Measurements from ENCODE around the gene PNMA3.
"Not testable (repeated sequence)": the region's sequence is repeated elsewhere in the genome, so short reads cannot be mapped to it uniquely, and the experiment has no call there.

The PNMA3 gene, protein sequence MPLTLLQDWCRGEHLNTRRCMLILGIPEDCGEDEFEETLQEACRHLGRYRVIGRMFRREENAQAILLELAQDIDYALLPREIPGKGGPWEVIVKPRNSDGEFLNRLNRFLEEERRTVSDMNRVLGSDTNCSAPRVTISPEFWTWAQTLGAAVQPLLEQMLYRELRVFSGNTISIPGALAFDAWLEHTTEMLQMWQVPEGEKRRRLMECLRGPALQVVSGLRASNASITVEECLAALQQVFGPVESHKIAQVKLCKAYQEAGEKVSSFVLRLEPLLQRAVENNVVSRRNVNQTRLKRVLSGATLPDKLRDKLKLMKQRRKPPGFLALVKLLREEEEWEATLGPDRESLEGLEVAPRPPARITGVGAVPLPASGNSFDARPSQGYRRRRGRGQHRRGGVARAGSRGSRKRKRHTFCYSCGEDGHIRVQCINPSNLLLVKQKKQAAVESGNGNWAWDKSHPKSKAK
- 0 to 1.9 (median 0.06) reads per million in 17 experiments for total RNA-seq

DNA sequence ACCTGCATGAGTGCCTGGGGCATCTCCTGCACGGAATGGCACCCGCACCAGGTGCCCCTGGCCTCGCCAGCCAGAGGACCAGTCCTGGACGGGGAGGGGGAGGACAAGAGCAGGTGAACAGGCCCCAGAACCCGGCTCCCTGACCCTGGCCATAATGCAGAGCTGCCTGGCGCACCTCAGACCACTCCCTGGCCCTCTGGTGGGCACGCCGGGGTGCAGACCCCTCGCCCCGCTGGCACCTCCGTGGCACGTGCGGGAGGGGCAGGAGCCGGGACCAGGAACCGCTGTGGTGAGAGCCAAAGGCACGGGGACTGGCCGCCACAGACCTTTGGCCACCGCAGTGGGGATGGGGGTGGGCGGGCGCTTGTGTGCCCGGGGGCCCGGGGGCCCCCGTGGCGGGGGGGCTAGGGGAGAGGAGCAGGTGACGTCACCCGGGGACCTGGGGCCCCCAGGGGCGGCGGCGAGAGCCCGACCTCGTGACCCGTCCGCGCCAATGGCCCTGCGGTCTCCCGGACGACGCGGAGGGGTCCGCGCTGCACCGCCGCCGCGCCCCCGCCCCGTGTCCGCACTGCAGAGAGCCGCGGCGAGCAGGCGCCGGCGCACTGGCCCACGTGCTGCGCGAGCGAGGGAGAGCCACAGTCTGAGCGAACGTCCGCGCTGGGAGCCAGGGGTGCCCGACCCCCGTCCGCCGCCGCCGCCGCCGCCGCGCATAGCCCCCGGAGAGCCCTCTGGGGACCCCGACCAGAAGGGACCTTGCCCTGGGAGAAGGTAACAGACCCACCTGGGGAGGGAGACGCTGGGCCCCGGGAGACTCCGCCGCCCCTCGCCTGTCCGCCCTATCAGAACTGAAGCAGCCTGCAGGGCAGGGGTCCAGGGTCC lies at the start of gene PNMA3:
PNMA3 (plus strand) TSS at position 600 of the 879 bp plus-strand sequence. CDS start 586 bp downstream, outside the sequence.
- peak in 2 of 4 experiments; percentile 15 to 18 for DNase-seq

DNA sequence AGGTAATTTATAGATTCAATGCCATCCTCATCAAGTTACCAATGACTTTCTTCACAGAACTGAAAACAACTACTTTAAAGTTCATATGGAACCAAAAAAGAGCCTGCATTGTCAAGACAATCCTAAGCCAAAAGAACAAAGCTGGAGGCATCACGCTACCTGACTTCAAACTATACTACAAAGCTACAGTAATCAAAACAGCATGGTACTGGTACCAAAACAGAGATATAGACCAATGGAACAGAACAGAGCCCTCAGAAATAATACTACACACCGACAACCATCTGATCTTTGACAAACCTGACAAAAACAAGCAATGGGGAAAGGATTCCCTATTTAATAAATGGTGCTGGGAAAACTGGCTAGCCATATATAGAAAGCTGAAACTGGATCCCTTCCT lies 39.1 kb upstream of the PNMA3 start:
- DNase-seq, result not testable (repeated sequence)

DNA sequence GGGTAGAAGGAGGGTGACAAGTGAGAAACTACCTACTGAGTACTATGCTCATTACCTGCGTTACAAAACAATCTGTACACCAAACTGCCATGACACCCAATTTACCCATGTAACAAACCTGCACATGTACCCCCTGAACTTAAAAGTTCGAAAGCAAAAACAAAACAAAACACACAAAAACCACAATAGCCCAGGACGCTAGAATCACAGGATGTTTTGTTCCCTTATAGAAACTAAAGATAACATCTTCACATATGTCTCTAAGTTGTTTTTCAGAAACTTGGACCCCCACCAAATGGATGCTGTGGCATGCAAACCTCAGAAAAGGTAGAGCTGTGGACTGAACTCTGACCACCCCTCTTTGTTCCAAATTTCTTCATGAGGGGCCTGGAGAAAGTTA lies 37.1 kb upstream of the PNMA3 start:
- no peak for DNase-seq

DNA sequence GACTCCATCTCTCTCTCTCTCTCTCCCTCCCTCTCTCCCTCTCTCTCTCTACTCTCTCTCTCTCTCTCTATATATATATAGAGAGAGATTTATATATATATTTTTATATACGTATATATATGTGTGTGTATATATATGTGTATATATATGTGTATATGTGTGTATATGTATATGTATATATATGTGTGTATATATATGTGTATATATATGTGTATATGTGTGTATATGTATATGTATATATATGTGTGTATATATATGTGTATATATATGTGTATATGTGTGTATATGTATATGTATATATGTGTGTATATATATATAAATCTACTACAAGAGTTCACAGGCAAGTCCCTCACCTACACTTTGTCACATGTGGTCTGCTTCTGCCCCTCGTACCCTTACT lies 29.8 kb upstream of the PNMA3 start:
- DNase-seq, result not testable (repeated sequence)

DNA sequence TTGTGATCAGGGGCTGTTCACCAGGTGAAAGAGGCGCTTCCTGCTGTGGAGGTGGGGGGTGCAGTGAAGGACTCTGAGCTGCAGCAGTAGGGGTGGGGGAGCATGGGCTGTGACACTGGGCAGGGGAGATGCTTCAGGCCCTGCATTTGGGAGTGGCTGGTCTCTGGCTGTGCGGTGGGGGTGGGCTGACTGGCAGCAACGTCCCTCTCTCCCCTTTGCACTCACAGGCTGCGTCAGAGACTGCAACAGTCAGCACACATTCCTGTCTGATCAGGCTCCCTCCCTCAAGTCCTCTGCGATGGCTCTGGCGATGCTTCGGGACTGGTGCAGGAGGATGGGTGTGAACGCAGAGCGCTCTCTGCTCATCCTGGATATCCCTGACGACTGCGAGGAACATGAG lies 27.8 kb upstream of the PNMA3 start:
- not testable (repeated sequence) for DNase-seq

DNA sequence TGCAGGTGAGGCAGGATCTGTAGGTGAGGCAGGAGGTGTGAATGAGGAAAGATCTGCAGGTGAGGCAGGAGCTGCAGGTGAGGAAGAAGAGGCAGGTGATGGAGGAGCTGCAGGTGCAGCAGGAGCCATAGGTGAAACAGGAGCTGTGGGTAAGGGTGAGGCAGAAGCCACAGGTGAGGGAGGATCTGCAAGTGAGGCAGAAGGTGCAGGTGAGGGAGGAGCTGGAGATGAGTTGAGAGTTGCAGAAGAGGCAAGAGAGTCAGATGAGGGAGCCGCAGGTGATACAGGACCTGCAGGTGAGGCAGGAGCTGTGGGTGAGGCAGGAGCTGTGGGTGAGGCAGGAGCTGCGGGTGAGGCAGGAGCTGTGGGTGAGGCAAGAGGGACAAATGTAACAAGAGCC lies 27.1 kb upstream of the PNMA3 start:
- DNase-seq, result no peak

DNA sequence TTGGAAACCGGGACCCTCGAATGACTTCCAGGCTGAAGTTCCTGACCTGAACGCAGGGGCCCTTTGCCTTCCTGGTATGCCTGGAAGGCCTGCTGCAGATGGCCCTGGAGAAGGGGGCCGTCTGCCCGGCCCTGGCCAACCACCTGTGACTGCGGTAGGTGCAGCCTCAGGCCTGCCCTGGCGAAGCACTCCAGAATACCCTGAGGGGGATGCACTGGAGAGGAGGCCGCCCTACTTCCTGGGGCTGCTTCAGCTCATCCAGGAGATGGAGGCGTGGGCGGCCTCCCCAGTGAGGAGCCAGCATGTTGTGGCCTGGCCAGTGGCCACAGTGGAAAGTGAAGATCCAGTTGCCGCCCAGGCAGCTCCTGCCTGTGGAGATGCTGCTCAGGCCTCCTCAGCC lies 26.4 kb upstream of the PNMA3 start:
- DNase-seq, result no peak

DNA sequence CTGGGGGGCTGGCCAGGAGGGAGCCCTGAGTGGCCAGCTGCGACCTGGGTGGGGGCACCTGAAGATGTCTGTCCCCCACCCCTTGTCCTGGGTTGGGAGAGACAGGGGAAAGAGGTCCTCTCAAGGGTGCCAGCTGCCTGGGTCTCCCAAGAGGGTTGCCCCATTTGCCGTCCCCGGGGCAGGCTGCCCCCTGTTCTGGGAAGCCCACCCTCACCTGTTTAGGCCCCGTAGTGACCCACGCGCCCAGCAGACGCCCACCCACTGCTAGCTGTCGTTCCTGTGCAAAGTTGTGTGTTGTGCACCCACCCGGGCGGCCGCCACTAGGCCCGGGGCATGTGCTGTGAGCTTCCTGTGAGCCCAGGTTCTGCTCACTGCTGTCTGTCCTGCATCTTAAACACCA lies 25.5 kb upstream of the PNMA3 start:
- no peak for DNase-seq

DNA sequence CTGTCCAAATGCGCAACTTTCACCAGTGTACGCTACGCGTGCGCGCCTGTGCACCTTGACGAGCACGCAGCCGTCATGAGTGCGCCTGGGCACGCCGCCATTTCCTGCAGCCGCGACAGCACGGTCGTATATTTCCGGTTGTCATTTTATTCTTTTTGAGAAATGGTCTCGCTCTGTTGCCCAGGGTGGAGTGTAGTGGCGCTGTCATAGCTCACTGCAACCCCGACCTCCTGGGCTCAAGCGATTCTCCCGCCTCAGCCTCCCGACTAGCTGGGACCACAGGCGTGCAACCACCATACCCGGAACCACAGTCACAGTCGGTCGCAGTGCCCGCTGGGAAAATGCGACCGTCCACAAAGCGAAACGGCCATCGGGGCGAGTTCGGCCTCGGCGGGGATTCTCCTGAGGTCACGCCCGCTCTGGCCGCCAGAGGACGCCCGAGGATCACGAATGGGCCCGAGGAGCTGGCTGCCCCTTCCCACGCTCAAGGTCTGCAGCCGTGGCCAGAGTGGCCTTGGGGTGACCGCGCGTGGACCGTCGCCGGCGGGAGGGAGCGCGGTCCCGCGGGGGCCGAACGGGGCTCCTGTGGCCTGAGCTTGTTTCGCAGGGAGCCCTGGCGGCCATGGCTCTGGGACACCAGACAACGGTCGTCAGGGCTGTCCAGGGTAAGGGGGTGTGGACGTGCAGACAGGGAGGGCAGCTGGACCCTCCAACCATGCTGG lies 23.7 kb upstream of the PNMA3 start:
- DNase-seq, result peak; percentile 77 to 88 (median 87)

DNA sequence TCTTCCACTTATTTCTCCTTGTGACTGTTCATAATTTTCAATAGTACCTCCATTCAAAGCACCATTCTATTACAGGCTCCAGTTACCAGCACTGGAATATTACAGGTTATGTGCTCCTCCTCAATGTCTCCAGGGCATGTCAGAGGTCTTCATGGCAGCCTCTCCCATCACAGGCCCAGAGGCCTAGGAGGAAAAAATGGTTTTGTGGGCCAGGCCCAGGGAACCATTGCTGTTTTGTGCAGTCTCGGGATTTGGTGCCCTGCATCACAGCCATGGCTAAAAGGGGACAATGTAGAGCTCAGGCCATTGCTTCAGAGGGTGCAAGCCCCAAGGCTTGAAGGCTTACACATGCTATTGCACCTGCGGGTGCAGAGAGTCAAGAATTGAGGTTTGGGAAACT lies 7.2 kb upstream of the PNMA3 start:
- DNase-seq, result no peak

DNA sequence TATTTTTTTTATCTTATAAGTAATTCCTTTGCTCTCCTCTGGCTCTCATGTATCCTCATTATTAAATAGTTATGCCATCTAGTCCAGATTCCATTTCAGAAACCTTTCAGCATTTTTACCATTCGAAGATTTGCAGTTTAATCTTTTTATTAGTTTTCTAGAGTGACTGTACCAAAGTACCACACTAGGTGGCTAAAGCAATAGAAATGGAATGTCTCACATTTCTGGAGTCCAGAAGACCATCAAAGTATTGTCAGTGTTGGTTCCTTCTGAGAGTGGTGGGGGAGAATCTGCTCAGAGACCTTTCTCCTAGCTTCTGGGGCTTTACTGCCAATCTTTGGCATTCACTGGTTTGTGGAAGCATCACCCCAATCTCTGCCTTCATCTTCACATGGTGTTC lies 3.7 kb upstream of the PNMA3 start:
- DNase-seq, result no peak

DNA sequence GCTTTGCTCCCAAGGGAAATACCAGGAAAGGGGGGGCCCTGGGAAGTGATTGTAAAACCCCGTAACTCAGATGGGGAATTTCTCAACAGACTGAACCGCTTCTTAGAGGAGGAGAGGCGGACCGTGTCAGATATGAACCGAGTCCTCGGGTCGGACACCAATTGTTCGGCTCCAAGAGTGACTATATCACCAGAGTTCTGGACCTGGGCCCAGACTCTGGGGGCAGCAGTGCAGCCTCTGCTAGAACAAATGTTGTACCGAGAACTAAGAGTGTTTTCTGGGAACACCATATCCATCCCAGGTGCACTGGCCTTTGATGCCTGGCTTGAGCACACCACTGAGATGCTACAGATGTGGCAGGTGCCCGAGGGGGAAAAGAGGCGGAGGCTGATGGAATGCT lies 1.0 kb downstream of the PNMA3 start:
- no peak for DNase-seq

DNA sequence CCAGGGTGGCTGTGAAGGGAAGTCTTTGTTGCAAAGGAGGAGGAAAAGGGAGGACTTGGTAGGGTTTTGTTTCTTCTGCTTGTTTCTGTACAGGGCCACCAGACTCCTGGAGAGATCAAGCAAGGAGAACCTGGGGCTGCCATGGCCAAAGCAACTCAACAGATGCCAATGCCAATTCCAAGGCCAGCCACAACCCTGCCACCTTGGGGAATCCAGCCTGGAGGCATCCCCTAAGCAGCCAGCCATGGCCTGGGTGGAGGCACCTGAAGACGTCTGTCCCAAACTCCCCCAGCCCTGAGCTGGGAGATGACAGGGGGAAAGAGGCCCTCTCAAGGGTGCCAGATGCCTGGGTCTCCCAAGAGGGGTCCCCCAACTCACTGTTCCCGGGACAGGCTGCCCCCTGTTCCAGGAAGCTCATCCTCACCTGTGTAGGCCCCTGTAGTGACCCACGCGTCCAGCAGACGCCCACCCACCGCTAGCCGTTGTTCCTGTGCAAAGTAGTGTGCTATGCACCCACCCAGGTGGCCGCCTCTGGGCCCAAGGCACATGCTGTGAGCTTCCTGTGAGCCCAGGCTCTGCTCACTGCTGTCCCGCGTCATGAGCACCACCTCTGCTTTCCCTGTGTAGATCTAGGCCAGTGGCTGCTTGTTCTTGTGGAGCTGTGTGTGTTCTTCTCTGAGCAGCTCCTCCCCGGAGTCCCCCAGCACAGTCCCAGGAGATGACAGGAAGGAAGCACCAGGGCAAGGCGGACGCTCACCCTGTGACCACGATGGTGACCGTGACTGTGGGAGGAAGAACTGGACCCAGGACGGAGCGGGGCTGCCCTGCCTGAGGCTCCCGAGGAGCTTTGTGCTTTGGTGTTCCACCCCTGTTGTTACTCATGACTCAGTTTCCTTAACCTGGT lies 3.2 kb downstream of the PNMA3 start:
- no peak for DNase-seq

DNA sequence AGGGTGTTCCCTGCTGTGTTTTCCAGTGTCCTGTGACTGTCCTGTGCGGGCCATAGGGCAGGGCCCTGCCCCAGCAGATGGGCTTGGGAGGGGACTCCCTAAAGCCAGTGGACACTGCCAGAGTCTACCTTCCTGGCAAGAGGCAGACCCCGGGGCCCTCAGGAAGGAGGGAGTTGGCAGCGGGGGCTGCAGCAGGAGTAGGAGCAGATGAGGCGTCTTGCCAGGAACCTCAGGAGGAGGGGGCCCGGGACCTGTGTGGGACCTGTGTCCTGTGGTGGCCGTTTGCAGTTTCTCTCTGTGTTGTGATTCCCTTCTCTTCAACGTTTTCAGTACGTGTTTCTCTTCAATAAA lies 3.8 kb downstream of the PNMA3 start:
- DNase-seq, result no peak

DNA sequence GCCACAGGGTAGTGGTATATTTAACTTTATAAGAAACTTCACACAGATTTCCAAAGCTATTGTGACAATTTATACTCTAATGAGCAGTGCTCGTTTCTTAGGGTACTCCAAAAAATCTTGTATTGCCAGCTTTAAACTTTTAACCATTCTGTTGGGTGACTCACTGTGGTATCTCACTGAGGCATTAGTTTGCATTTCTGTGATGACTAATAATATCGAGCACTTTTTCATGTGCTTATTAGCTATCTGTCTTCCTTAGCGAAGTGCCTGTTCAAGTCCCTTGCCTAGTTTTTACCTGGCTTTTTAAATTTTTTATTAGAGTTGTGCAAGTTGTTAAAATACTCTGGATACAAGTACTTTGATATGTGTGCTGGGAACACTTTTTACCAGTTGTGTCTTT lies 5.5 kb downstream of the PNMA3 start:
- peak in 2 of 4 experiments; percentile 6 for DNase-seq

DNA sequence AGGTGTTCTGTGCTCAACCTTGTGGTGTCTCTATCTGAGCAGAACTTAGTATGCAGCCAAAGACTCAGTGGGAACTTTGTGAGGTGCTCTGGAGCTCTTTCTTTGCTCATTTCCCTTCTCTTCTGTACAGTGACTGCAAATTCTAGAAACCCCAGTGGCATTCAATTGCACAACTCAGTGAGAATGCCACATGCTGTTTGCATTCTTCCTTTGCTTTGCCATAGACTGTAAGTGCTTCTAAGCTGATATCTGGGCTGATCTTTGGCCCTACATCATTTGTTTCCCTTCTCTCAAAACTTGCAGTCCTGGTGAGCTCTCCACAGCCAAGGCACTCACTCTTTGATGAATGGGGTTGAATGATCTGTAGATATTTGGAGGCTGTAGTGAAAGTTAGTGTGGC lies 7.0 kb downstream of the PNMA3 start:
- DNase-seq, result peak in 1 of 4 experiments; percentile 1

DNA sequence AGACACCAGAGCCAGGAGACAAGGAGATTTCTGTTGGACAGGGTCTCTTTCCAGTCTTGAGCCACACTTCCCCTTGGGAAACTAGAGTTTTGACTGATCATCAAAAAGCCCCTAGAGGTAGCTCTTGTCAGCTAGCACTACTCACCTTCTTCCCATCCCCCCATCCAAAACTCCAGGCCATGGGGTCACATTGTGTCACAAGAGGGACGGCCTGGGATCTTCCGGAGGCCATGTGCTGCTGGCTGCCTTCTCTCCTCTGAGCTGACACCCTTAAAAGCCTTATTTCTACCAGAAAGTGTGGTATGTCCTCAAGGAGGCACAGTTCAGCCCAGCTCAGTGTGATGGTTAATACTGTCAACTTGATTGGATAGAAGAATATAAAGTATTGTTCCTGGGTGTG lies 7.8 kb downstream of the PNMA3 start:
- DNase-seq, result no peak

DNA sequence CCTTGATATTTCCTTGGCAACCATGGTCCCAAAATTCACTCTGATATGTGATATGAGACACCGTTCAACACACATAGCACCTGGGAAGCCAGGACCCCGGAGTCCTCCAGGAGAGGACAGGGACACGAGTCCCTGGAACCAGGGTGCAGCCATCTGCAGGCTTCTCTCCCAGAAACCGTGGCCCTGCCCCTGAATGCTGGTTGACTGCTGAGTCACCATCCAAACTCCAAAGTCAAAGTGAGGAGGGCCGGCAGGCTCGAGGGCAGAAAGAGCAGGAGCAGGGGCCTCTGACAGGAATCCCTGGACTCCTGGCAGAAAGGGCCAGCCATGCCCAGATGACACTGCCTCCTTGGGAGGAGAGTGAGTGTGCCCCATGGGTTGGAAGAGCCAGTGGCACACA lies 9.1 kb downstream of the PNMA3 start:
- DNase-seq, result no peak

DNA sequence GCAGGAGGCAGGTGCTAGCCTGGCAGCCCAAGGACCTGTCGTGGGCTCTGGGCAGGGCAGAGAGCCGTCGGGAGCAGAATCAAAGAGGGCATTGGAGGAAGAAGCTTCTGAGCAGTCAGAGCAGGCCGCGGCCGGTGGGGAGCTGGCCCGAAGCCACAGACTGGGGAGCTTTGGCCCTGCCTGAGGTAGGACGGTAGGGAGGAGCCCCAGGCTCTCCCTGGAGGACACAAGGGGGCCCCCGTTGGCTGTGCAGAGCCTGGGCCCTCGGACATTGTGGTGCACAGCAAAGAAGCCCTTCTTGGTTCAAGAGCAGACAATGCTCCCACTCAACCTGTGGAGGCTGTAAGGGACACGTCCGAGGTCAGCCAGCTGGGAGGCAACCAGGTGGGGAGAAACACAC lies 10.1 kb downstream of the PNMA3 start:
- DNase-seq, result not testable (repeated sequence)

DNA sequence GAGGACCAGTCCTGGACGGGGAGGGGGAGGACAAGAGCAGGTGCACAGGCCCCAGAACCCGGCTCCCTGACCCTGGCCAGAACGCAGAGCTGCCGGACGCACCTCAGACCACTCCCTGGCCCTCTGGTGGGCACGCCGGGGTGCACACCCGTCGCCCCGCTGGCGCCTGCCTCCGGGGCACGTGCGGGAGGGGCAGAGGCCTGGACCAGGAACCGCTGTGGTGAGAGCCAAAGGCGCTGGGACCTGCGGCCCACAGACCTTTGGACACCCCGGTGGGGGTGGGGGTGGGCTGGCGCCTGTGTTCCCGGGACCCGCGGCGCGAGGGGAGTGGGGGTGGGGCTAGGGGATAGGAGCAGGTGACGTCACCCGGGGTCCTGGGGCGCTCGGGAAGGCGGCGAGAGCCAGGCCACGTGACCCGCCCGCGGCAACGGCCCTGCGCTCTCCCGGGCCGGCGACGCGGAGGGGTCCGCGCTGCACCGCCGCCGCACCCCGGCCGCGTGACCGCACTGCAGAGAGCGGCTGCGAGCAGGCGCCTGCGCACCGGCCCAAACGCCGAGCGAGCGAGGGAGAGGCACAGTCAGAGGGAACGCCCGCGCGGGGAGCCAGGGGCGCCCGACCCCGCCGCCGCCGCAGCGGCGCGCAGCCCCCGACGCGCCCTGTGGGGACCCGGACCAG lies 15.8 kb downstream of the PNMA3 start, which contains the start of gene PNMA6A:
PNMA6A (plus strand) TSS at position 546 of the 675 bp plus-strand sequence. CDS start 609 bp downstream, outside the sequence.
- DNase-seq, result not testable (repeated sequence)

DNA sequence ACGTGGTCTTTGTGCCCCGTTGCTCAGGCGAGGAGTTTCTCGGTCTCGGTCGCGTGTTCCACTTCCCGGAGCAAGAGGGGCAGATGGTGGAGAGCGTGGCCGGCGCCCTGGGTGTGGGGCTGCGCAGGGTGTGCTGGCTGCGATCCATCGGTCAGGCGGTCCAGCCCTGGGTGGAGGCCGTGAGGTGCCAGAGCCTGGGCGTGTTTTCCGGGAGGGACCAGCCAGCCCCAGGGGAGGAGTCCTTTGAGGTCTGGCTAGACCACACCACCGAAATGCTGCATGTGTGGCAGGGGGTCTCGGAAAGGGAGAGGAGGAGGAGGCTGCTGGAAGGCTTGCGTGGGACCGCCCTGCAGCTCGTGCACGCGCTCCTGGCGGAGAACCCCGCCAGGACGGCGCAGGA lies 17.1 kb downstream of the PNMA3 start:
- DNase-seq, result not testable (repeated sequence)

All from suppressor macrophage (primary cell).